ENCODE measurements around the gene ATP4B.

GRCh38 chr13:113650731-113651148 lies 7.3 kb downstream of the ATP4B start:
- TF ChIP-seq EZH2phosphoT487 (IDR thresholded peaks at IDR 0.05; ENCODE audit: borderline replicate concordance, low read depth, low read length) (no peak), CTCF (conservative IDR thresholded peaks at IDR 0.05; ENCODE audit: low read length) (no peak)
